Uterus (tissue), 4 donors: ENCODE results near the gene CELF2. TPM values are rescaled to one million over a fixed set of nuclear protein-coding genes. Genes with fewer than 3 reads are reported as not detected.

Experiments used
- DNase-seq, 2 donors: peaks; one replicate each; pipeline ENCODE4 v3.0.0-alpha.2; 2019 to 2020
- H3K27ac ChIP-seq, 2 donors: fragments of 200-600 bp; sonication (generic); 1 replicate in 1 of 2; 2 replicates in 1 of 2; pipeline ENCODE4 v1.5.1; 2016 to 2018
- H3K27me3 ChIP-seq, 2 donors: fragments of 200-600 bp; sonication (generic); one replicate each; pipeline ENCODE4 v1.5.1; 2018 to 2019; ENCODE audit warnings: control low read depth in 1 of 2
- H3K36me3 ChIP-seq, 2 donors: fragments of 200-600 bp; sonication (generic); one replicate each; pipeline ENCODE4 v1.5.1; 2019; ENCODE audit warnings: control low read depth in 1 of 2
- H3K4me1 ChIP-seq, 2 donors: fragments of 200-600 bp; sonication (generic); one replicate each; pipeline ENCODE4 v1.5.1; 2018 to 2019; ENCODE audit warnings: control low read depth in 1 of 2
- H3K4me3 ChIP-seq, 2 donors: fragments of 200-600 bp; sonication (generic); 1 replicate in 1 of 2; 2 replicates in 1 of 2; pipeline ENCODE4 v1.5.1; 2018 to 2019; ENCODE audit warnings: mild to moderate bottlenecking in 1 of 2
- H3K9me3 ChIP-seq, 2 donors: fragments of 200-600 bp; sonication (generic); one replicate each; pipeline ENCODE4 v1.5.1; 2019; ENCODE audit warnings: control low read depth in 1 of 2
- CTCF ChIP-seq, 4 experiments: fragments of 200-600 bp in 2 of 4; fragments of 450-650 bp in 2 of 4; sonication (generic) in 2 of 4; IDR thresholded peaks; one replicate each; pipeline ENCODE4 v1.5.1; 2016 to 2019; ENCODE audit warnings: antibody characterized with exemption in 4 of 4, mild to moderate bottlenecking in 2 of 4, moderate library complexity in 1 of 4
- POLR2A ChIP-seq, 2 donors: fragments of 450-650 bp; IDR thresholded peaks; one replicate each; pipeline ENCODE4 v1.6.1; 2016; ENCODE audit warnings: antibody characterized with exemption in 2 of 2, mild to moderate bottlenecking in 1 of 2, moderate library complexity in 1 of 2
- intact Hi-C: fragments of 100-400 bp; cut with DNase I; formaldehyde crosslinking; loops from one replicate; pipeline ENCODE4 v1.15.1; 2023; ENCODE audit warnings: low total_unique reads
- total RNA-seq, 4 donors: library from RNA; depleted of rRNA in 3 of 4; stranded (reverse); fragments of >200 nt in 3 of 4; gene quantifications; one replicate each; pipeline versions ENCODE4 v1.1.0 to v1.2.4, GENCODE V29; 2014 to 2023
- donor health status: DM: yes; HTN: yes; CAD: no.

The CELF2 gene
- total RNA-seq, 4 donors from 2014 or later = 12.8 to 59.2 (median 44.0) TPM

GRCh38 chr10:11035301-11035991 lies 17.8 kb downstream of the CELF2 start:
- Histone ChIP-seq H3K4me1 (no peaks in the 10 kb centered on the region), H3K27me3 (no peaks in the 10 kb centered on the region), H3K4me3 (no peak overlapping the region), H3K36me3 (no peaks in the 10 kb centered on the region), H3K27ac (peak overlapping the region; percentile 29 to 69), H3K9me3 (no peaks in the 10 kb centered on the region)
- TF ChIP-seq CTCF (IDR thresholded peaks at IDR 0.05) (no peak), POLR2A (IDR thresholded peaks at IDR 0.05) (no peak)
- intact Hi-C loops = no loop called here
- peak; percentile 47 to 72 for DNase-seq

GRCh38 chr10:11036424-11037011 lies 18.8 kb downstream of the CELF2 start:
- Histone ChIP-seq H3K36me3 (no peaks in the 10 kb centered on the region), H3K27me3 (no peaks in the 10 kb centered on the region), H3K9me3 (no peaks in the 10 kb centered on the region), H3K4me3 (no peak overlapping the region), H3K4me1 (no peaks in the 10 kb centered on the region), H3K27ac (no peak overlapping the region)
- intact Hi-C loops = no loop called here
- peak; percentile 45 to 64 (median 60) for TF ChIP-seq CTCF (IDR thresholded peaks at IDR 0.05)
- TF ChIP-seq POLR2A (IDR thresholded peaks at IDR 0.05) = no peak
- peak in 1 of 2 donors; percentile 48 for DNase-seq

- DNase-seq = no peak
- Histone ChIP-seq H3K27me3 (no peaks in the 10 kb centered on the region), H3K4me1 (no peaks in the 10 kb centered on the region), H3K4me3 (no peak overlapping the region), H3K27ac (no peak overlapping the region), H3K36me3 (no peaks in the 10 kb centered on the region), H3K9me3 (no peaks in the 10 kb centered on the region)
- no peak for TF ChIP-seq CTCF (IDR thresholded peaks at IDR 0.05)
- TF ChIP-seq POLR2A (IDR thresholded peaks at IDR 0.05) = no peak
- intact Hi-C loops = no loop called here
Measured at GRCh38 chr10:11037991-11038390, 20.3 kb downstream of the CELF2 start.

GRCh38 chr10:11042357-11042756 lies 24.7 kb downstream of the CELF2 start:
- Histone ChIP-seq H3K36me3 (no peaks in the 10 kb centered on the region), H3K27me3 (no peaks in the 10 kb centered on the region), H3K4me1 (no peaks in the 10 kb centered on the region), H3K9me3 (no peaks in the 10 kb centered on the region), H3K4me3 (no peak overlapping the region), H3K27ac (no peak overlapping the region)
- no peak for TF ChIP-seq POLR2A (IDR thresholded peaks at IDR 0.05)
- TF ChIP-seq CTCF (IDR thresholded peaks at IDR 0.05) = no peak
- intact Hi-C loops = no loop called here
- no peak for DNase-seq

- TF ChIP-seq CTCF (IDR thresholded peaks at IDR 0.05) = no peak
- TF ChIP-seq POLR2A (IDR thresholded peaks at IDR 0.05) = no peak
- intact Hi-C loops = no loop called here
- no peaks in the 10 kb centered on the region for H3K4me1 ChIP-seq
Measured at GRCh38 chr10:11043039-11043438, 25.4 kb downstream of the CELF2 start.

More at GRCh38 chr10:11043039-11043438, 25.4 kb downstream of the CELF2 start:
- H3K27me3 ChIP-seq = no peaks in the 10 kb centered on the region
- no peak for DNase-seq
- H3K9me3 ChIP-seq = no peaks in the 10 kb centered on the region
- no peak overlapping the region for H3K27ac ChIP-seq
- H3K36me3 ChIP-seq = no peaks in the 10 kb centered on the region
- H3K4me3 ChIP-seq = no peak overlapping the region
